Fibroblast of the aortic adventitia (primary cell): ENCODE measurements around the gene ZNF677. TPM values are rescaled to one million over a fixed set of nuclear protein-coding genes. Genes with fewer than 3 reads are reported as not detected.
"Not testable (repeated sequence)": the region's sequence is repeated elsewhere in the genome, so short reads cannot be mapped to it uniquely, and the experiment has no call there.

ENCODE experiments used
- DNase-seq: peaks from one replicate; pipeline ENCODE4 v3.0.0-alpha.2; 2010; ENCODE audit warnings: low read depth
- H3K4me3 ChIP-seq: 2 replicates; pipeline ENCODE4 v1.5.1; 2011; ENCODE audit warnings: low read depth, mild to moderate bottlenecking, control low read depth, low read length, moderate library complexity
- CTCF ChIP-seq: IDR thresholded peaks from 2 replicates; pipeline ENCODE4 v1.5.1; 2011; ENCODE audit warnings: mild to moderate bottlenecking, low read length, control low read depth, inconsistent platforms; ENCODE audit not compliant: insufficient read depth
- total RNA-seq: library from RNA; depleted of rRNA; stranded (reverse); fragments of >200 nt; gene quantifications from 2 replicates; pipeline ENCODE4 v1.2.3, GENCODE V29; 2012; ENCODE audit warnings: low replicate concordance

The ZNF677 gene
- total RNA-seq, 1 donor = 19.0 TPM

GRCh38 chr19:53190253-53190652 lies 64.4 kb downstream of the ZNF677 start:
- DNase-seq = no peak
- TF ChIP-seq CTCF = no peak
- H3K4me3 ChIP-seq = no peak overlapping the region

GRCh38 chr19:53189691-53190198 lies 64.9 kb downstream of the ZNF677 start:
- H3K4me3 ChIP-seq, DNase-seq: not testable (repeated sequence)

Other genes with a start within 250 kb of the ZNF677 start
- not detected in 2 replicates for gene ERVV-1, start 241.0 kb downstream of the ZNF677 start, total RNA-seq
- gene ERVV-2, start 210.1 kb downstream of the ZNF677 start, total RNA-seq = not detected in 2 replicates
- gene ZNF160, start 151.5 kb downstream of the ZNF677 start, total RNA-seq = 32.4 and 46.3 TPM in 2 replicates
- gene ZNF415, start 122.0 kb downstream of the ZNF677 start, total RNA-seq = 2.3 and 4.1 TPM in 2 replicates
- gene ZNF347, start 95.8 kb downstream of the ZNF677 start, total RNA-seq = 7.9 and 8.1 TPM in 2 replicates
- 2.4 and 2.9 TPM in 2 replicates for gene ZNF665, start 61.5 kb downstream of the ZNF677 start, total RNA-seq
- not detected in 2 replicates for gene VN1R2, start 3.4 kb upstream of the ZNF677 start, total RNA-seq
- gene VN1R4, start 12.8 kb upstream of the ZNF677 start, total RNA-seq = not detected in 2 replicates
- 5.6 and 10.2 TPM in 2 replicates for gene ZNF845, start 78.9 kb upstream of the ZNF677 start, total RNA-seq
- 3.9 and 5.5 TPM in 2 replicates for gene ZNF525, start 110.8 kb upstream of the ZNF677 start, total RNA-seq
- gene ZNF765, start 140.3 kb upstream of the ZNF677 start, total RNA-seq = 3.9 and 11.5 TPM in 2 replicates
- 10.8 and 11.5 TPM in 2 replicates for gene ZNF761, start 177.1 kb upstream of the ZNF677 start, total RNA-seq
- gene ZNF813, start 212.9 kb upstream of the ZNF677 start, total RNA-seq = 2.5 and 4.0 TPM in 2 replicates